ENCODE data around the gene NTM. TPM values are rescaled to one million over a fixed set of nuclear protein-coding genes. Genes with fewer than 3 reads are reported as not detected.

The NTM gene
- polyA plus RNA-seq, 4 donors, result 42.8 to 51.8 (median 45.7) TPM

DNA sequence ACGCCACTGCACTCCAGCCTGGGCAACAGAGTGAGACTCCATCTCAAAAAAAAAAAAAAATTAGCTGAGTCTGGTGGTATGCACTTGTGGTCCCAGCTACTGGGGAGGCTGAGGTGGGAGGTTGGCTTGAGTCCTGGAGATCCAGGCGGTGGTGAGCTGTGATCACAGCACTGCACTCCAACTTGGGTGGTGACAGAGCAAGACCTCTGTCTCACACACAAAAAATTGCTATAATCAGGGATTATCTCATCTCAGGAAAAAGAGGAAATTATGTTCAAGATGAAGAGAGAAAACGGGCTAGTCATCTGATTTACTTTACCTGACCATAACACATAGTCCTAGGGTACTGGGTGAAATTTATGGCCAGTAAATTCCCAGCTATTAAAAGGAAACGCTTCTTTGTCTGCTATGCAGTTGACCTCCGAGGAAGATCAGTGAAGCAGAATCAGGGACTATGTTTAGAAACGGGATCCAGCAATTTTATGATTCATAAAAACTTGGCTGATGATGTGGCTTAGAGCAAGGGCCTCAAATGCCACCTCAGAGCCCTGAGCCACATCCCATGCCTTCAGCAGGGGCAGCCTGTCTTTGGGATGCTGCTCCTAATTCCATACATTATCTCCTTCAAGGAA, 386.2 kb downstream of the NTM start:
- DNase-seq (ENCODE audit: low read depth in 4 of 4, low spot score in 2 of 4), result no peak

DNA sequence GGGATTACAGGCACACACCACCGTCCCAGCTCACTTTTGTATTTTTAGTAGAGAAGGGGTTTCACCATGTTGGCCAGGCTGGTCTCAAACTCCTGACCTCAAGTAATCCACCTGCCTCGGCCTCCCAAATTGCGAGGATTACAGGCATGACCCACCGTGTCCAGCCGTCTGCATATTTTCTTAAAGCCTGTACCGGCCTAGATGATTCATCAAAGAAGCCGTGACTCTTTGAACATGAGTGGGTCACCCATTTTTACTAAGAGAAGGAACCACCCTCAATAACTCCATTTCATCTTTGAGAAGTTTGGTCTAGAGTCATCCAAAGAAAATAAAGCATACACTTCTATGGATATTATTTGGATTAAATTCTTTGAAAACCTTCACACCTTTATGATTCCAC, 388.3 kb downstream of the NTM start:
- DNase-seq (ENCODE audit: low read depth in 4 of 4, low spot score in 2 of 4), result no peak

DNA sequence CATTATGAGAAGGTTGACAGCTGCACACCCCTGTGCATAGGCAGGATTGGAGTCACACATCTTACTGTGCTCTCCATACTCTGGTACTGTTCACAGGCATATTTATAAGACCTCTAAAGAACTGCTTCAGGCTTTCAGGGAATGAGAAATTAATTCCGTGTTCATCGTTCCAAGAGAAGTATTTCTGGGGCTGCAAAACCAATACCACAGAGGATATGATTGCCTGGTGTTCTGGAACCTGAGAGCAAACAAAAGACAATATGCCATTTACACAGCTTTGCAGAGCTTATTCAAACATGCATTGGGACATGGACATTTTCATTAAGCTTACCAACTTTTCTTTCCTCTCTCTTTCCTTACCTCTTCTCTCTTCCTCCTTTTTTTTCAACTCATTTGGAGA, 388.7 kb downstream of the NTM start:
- no peak for DNase-seq (ENCODE audit: low read depth in 4 of 4, low spot score in 2 of 4)

DNA sequence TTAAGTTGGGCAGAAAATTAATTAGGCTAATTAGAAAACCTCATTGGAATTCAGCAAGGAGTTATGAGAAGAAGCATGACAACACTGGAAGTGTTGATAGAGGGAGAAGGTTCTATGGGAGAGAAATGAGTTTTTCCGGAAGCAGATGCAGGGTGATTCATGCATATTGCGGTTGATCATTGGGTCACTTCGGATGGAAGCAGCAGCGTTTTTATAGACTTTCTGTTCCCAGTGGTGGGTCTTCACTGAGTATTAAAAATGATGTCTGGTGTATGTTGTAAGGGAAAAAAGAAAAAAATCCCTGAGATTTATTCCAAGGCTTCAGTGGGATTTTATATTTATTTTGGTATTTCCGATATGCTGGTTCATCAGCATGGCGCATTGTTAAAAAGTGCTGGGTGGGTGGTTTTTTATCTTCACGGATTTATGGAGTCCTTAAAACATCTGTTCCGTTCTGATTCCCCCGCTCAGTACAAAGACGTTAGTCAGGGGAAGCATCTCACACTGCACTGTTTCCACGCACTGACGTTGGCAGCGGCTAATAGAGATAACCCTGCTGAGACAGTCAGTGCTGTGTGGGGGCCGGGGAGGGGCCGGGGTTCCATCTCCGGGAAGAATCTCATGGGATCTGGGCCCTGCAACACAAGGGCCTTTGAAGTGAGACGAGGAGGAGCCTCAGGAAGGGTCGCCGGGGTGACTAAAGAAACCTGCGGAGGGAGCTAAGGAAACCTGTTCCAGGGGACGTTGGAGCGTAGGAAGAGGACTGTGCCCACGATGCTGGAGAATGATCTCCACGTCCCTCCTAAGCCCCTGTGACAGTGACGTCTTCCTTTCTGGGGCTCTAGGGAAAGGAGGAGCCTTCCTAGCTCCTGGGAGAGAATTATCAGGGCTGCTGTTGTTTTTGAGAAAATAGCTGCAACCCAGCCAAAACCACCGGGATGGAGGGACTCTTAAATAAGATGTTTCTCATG, 390.0 kb downstream of the NTM start:
- no peak for DNase-seq (ENCODE audit: low read depth in 4 of 4, low spot score in 2 of 4)

DNA sequence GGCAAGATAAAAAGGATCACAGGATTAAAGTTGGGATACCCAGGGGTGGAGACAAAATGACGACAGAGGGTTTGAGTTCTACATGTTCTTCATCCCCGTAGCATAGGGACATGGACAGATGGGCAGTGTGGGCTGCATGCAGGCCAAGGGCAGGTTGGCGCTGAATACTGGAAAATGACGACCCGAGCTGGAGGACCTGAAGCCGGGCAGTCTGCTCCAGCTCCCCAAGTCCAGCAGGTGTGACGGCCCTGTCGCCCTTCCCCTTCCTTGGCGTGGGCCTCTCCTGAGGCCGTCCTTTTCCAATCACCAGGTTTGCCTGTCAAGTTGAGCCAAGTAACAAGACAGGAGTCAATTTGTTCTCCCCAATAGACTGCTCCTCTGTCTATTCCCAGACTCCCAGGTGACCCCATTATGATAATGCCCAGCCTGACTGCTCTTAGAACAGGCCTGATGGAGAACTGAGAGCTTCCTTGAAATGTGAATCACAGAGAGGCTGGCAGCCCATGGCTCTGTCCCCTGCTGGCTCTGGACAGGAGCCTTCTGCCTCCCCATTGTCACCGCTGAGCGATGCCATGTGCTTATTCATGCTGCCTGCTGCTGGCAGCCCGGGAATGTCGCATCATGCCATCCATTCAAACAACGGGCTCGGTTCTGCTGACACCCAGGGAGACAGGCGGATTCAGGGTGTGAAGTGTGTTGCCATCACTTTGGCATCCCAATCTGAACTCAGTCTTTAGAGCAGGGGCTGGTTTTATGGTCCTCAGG, 392.1 kb downstream of the NTM start:
- no peak for DNase-seq (ENCODE audit: low read depth in 4 of 4, low spot score in 2 of 4)

DNA sequence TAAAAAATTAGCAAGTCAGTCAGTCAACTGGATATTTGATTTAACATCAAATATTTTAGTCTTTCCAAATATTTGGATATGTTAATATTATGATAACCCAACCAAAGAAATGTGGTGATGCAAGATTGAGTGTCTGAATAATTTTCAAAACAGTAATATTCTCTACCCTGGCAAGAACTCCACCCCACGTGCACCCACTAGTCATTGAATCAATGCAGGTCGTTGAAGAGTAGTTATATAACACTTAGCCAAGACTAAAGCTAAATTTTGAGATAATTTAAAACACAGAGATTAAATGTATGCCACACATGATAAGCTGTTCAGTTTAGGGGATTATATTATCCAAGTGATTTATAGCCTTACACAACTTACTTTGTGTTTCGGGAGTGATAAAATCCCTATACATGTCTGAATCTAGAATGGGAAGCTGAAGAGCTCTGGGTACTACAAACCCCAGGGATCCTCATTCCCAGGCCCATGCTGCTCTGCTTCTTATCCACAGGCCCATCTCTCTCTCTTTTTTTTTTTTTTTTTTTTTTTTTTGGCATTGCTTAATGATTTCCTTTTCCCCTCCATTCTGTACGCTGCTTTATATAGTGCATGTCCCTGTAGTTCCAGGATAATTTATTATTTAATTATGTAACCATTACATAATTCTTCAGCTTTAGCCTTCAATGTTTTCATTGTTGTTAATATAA, 392.9 kb downstream of the NTM start:
- DNase-seq (ENCODE audit: low read depth in 4 of 4, low spot score in 2 of 4), result no peak

DNA sequence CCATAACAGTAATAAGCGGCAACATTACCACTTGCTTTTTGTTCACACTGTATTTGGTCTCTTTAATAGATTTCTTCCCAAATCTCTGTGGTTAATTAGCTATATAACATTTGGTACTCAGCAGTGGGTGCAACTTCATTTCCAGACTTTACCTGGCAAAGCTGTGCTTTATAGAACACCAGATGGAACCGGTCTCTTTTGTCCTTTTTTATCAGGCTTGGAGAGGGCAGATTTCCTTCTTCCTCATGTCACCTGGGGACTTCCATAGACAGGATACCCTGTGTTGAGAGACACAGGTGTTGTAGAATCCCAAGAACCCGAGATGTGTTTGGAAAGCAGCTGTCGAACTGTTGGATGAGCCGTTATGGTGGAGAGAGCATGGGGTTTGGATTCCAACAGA, 393.7 kb downstream of the NTM start:
- DNase-seq (ENCODE audit: low read depth in 4 of 4, low spot score in 2 of 4), result no peak

DNA sequence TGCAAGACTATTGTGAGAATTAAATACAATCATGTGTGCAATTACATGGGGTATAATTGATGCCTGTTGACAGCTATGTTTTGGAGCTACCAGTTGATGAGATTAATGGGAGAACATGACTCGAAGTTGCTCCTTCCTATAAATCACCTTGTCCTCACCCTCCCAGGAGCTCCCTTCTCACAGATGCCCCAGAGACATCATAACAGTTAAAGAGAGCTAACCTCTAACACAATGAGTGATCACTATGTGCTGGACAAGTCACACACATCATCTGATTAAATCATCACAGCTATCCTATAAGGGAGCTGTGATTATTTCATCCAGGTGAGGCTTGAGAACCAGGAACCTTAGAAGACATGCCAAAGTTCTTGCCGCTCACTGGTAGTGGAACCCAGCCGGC, 394.2 kb downstream of the NTM start:
- DNase-seq (ENCODE audit: low read depth in 4 of 4, low spot score in 2 of 4), result no peak

DNA sequence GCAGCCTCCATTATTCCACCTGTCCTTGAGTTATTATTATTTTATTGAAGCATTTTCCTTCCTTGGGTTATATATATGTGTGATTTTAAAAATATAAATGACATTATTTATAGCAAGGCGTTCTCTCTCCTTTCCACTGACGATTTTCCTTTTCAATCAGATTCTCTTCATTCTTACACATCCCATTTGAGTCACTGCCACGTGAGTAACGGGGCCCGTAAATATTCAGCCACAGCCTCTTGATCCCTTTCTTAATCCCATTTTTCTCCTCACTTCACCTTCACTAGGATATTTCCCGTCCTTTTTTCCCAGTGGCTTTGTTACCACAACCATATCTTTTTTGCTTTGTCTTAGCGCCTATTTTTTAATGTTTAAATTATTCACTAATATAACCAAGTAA, 396.2 kb downstream of the NTM start:
- DNase-seq (ENCODE audit: low read depth in 4 of 4, low spot score in 2 of 4), result no peak

DNA sequence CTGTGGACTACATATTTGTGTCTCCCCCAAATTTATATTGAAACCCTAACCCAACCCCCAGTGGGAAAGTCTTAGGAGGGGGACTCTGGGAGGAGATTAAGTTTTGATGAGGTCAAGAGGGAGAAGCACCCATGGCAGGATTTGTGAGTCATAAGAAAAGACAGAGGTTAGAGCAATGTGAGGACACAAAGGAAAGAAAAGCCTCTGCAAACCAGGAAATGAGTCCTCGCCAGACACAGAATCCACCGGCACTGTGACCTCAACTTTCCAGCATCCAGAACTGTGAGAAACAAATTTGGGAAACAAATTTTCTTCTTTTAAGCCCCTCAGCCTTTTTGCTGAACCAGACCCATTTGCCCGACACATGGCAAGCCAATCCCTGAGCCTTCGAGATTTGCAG, 397.0 kb downstream of the NTM start:
- no peak for DNase-seq (ENCODE audit: low read depth in 4 of 4, low spot score in 2 of 4)

DNA sequence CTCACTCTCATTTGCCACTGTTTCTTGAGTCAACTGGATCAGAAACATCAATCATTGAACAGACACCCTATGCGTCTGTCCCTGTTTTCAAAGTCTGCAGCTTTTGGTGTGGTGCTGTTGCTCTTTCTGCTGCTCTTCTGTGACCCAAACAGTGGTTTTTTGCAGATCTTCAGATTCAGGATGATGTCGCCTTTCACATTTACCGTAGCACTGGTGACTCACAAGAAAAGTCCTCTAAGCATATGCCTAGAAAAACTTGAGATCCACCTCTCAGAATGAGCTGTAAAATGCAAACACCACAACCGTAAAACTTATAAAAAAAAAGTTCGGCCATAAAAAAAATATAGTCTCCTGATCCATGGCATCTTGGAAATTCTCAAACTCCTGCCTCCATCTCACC, 400.4 kb downstream of the NTM start:
- no peak for DNase-seq (ENCODE audit: low read depth in 4 of 4, low spot score in 2 of 4)

DNA sequence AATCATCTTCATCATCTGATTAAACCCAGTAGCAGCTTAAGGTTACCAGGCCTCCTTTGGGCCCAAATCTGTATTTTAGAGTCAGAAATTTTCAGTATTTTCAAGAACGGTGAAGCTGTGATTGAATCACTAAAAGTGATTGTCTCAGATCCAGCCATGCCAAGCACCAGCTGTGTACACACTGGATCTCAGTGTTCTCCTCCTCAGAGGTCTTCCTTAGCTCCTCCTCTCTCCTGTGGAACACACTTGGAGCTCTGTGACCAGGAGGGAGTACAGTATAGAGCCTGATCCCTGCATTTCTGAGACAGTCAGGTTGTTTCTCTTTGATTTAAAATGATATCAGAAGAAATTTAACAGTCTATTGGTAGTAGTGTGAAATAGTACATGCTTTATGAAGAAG, 401.1 kb downstream of the NTM start:
- no peak for DNase-seq (ENCODE audit: low read depth in 4 of 4, low spot score in 2 of 4)

DNA sequence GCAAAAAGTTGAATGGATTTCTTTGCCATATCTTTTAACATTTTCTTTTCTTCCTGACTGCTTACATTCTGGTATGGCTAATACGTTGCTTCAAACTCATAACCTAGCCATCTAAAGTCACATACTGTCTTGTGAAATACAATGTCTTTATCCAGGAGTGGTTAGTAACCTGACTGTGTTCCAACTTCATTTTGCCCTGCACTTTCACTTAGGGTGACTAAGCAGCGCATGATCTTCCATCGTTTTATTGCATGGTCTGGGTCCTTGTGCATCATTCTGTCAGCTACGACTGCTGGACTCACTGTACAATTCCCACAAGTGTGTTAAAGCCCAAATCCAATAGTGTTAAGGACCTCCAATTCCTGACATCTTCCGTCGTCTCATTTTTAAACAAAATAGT, 403.2 kb downstream of the NTM start:
- no peak for DNase-seq (ENCODE audit: low read depth in 4 of 4, low spot score in 2 of 4)

DNA sequence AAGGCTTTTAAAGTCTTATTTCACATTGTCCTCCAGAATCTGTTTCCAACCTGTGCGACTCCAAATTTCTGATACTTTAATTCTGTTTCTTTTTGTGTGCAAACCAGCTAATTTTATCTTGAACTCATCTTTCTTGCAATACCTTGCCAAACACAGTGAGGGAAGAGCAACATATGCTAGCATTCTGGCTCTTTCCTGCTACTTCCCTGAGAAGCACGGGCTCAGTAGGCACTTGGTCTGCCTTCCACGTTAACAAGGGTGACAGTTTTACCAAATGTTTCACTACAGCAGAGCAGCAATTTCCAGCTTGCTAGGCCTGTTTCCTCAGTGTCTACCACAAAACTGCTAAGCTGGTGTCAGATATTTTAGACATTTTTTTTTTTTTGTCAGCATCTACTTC, 405.8 kb downstream of the NTM start:
- DNase-seq (ENCODE audit: low read depth in 4 of 4, low spot score in 2 of 4), result no peak

DNA sequence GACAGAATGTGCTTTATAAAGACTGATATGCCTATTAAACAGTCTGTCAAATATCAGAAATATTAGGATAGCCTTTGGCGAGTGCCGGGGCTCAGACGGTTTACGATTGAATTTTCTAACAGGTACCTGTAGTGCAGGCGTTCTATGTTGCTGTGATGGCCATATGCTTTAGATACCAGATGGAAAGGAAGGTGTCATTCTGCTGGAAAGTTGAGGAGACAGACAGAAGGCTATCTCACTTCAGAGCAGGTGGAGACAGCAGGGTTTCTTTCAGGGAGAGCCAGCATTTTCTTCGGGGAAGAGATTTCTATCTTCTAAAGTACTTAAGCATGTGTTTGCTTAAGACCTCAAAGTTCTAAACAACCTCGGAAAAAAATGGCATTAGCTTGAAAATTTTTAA, 415.4 kb downstream of the NTM start:
- DNase-seq (ENCODE audit: low read depth in 4 of 4, low spot score in 2 of 4), result no peak

DNA sequence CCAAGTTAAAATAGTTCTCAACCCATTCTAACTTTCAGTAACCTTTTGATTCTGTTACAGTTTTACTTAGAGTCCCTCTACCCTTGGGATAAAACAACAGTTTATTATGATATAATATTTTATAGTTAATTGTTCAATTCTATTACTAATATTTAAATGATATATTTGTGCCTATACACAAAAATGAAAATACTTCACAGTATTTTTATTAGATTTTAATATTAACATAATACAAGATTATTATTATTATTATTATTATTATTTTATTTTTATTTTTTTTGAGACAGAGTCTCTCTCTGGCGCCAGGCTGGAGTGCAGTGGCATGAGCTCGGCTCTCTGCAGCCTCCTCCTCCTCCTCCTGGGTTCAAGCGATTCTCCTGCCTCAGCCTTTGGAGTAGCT, 416.7 kb downstream of the NTM start:
- DNase-seq (ENCODE audit: low read depth in 4 of 4, low spot score in 2 of 4), result no peak

DNA sequence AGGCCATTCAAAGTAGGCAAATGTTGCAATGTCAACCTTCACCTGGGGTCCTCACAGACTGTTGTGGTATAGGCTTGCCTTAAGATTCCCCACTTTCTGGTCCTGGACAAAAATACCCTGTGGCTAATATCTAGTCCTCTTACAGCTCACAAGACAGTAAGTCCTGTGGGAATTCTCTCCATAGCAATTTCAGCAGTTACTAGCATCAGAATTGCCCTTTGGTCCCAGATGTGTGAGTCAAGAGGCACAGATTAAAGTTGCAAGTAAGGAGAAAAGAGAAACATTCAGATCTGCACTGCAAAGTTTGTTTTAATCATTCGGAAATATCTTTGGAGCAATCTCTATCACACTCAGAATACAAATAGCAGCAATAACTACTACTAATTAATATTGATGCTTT, 420.2 kb downstream of the NTM start:
- no peak for DNase-seq (ENCODE audit: low read depth in 4 of 4, low spot score in 2 of 4)

DNA sequence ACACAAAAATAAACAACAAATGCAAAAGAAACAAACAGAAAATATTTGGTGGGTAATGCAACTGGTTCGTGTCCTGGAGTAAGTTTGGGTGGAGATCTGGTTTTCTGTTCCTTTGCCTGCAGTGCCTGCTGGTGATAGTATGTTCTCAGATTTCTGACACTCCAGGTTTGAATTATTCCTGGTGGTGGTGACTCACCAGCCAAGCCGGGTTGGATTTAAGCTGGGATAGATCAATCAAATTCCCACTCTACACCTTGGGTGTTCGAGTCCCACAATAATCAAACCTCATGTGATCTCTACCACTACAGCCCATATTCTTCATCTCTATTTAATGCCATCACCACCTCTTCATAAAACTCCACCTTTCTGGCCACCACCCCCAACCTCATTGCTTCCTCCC, 421.8 kb downstream of the NTM start:
- DNase-seq (ENCODE audit: low read depth in 4 of 4, low spot score in 2 of 4), result no peak

DNA sequence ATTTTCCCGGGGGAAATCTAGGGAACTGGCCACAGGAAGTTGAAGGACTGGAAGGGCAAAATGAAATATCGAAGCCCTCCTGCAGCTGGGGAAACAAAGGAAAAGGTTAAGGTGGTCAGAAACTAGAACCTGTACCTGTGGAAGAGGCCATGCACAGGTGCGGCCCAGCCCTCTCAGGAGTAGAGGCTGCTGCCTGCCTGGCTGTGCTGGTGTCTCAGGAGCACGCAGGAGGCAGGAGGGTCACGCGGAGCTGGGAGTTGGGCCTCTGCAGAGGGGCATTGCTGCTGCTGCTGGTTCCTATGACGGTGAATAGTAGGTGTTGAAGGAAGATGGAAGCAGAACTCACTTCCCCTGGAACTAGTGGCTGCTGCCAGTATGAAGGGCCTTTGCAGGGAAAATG, 425.7 kb downstream of the NTM start:
- no peak for DNase-seq (ENCODE audit: low read depth in 4 of 4, low spot score in 2 of 4)

DNA sequence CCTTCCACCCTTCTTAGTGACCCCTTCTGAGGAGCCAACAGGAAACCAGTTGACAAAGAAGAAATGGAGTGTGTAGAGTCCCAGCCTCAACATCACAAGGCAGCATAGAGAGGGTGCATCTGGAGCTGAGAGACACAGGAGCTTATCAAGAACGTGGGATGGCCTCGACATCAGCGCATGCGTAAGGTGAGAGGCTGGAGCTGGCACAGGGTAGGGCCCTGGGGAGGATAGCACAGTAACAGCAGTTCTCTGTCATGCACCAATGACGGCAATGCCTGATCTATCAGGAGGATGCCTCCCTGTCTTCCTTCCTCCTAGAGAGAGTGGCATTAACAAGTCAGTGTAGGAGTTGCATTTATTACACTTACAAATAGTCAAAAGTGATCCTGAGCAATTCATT, 426.1 kb downstream of the NTM start:
- no peak for DNase-seq (ENCODE audit: low read depth in 4 of 4, low spot score in 2 of 4)

DNA sequence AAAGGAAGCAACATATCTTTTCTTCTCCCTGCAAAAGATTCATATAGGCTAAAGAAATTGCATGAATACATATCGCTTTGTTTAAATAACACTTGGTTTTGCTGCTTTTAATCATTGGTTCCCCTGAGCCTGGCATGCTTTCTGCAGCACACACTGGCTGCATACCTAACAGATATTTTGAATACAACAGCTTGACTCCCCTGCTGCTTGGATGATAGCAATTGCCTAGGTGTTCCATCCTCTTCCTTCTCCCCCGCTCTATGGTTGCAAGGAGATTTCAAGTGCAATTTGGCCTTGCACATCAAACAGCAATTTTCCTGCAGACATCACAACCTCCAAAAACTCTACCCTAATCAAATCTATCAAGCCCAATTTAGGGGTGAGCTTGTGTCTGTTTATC, 430.0 kb downstream of the NTM start:
- no peak for DNase-seq (ENCODE audit: low read depth in 4 of 4, low spot score in 2 of 4)

Measured in left renal cortex interstitium (tissue), 4 donors.